Measurements from ENCODE around the gene SYMPK.

- TF ChIP-seq POLR2AphosphoS5 (IDR thresholded peaks at IDR 0.05): no peak
- no peak for TF ChIP-seq POLR2A (IDR thresholded peaks at IDR 0.05)
- no peak for TF ChIP-seq CTCF (IDR thresholded peaks at IDR 0.05)
These were observed 72.0 kb downstream of the SYMPK start for GRCh38 chr19:45790942-45791341.

All from suprapubic skin (tissue), 4 donors.